IMR-90 (cell line): Measurements from ENCODE around the gene BOD1L1. TPM values are rescaled to one million over a fixed set of nuclear protein-coding genes. Genes with fewer than 3 reads are reported as not detected.

Experiments used
- ATAC-seq: fragments of 200-7000 bp; cut with Tn5 transposase; 2 replicates; pipeline ENCODE4 v1.9.1; 2020; ENCODE audit warnings: low read depth, mild to moderate bottlenecking, moderate library complexity
- BruUV-seq: library from RNA; stranded (reverse); fragments of 400-500 nt; replicated peaks from 2 replicates; lab custom pipeline; 2021; lab: Mats Ljungman, UMichigan
- CTCF ChIA-PET: fragments of 300-600 bp; formaldehyde crosslinking; extraction: SDS; loops from one replicate; lab custom pipeline; 2021; ENCODE audit warnings: antibody characterized with exemption; lab: Yijun Ruan, JAX
- POLR2A ChIA-PET: fragments of 300-600 bp; sonication (Branson Sonifier 250); formaldehyde crosslinking; loops from one replicate; lab custom pipeline; 2022; ENCODE audit warnings: antibody characterized with exemption; ENCODE audit not compliant: unreplicated experiment; lab: Charles Lee
- DNase-seq: peaks from one replicate; pipeline ENCODE4 v3.0.0; 2013
- H2AFZ ChIP-seq: replicated peaks from 2 replicates; pipeline ENCODE3; 2013; ENCODE audit warnings: low read length, mild to moderate bottlenecking; ENCODE audit not compliant: poor library complexity
- H2AK5ac ChIP-seq: 2 replicates; pipeline ENCODE4 v1.6.1; 2013; ENCODE audit warnings: low read depth, low read length, inconsistent platforms
- H2AK9ac ChIP-seq: replicated peaks from 2 replicates; pipeline ENCODE3; 2013; ENCODE audit warnings: mild to moderate bottlenecking, low read depth, low read length, moderate library complexity; ENCODE audit not compliant: poor library complexity
- H2BK120ac ChIP-seq: 2 replicates; pipeline ENCODE4 v1.6.1; 2013; ENCODE audit warnings: low read depth, low read length, inconsistent platforms
- H2BK15ac ChIP-seq: 3 replicates; pipeline ENCODE4 v1.6.1; 2013; ENCODE audit warnings: low read depth, low read length, inconsistent platforms
- H2BK20ac ChIP-seq: 2 replicates; pipeline ENCODE4 v1.6.1; 2013; ENCODE audit warnings: low read depth, mild to moderate bottlenecking, inconsistent platforms, low read length, moderate library complexity
- H2BK5ac ChIP-seq: 2 replicates; pipeline ENCODE4 v1.6.1; 2013; ENCODE audit warnings: mild to moderate bottlenecking, low read depth, low read length, inconsistent platforms; ENCODE audit not compliant: poor library complexity, severe bottlenecking
- H3K14ac ChIP-seq: replicated peaks from 2 replicates; pipeline ENCODE4 v1.6.1; 2013; ENCODE audit warnings: low read depth, low read length, inconsistent platforms
- H3K18ac ChIP-seq: 2 replicates; pipeline ENCODE4 v1.6.1; 2013; ENCODE audit warnings: low read depth, low read length, control low read depth
- H3K23ac ChIP-seq: 2 replicates; pipeline ENCODE4 v1.6.1; 2013; ENCODE audit warnings: low read depth, low read length, inconsistent platforms
- H3K27ac ChIP-seq: 2 replicates; pipeline ENCODE4 v1.5.1; 2013; ENCODE audit warnings: mild to moderate bottlenecking, control low read depth, low read length; ENCODE audit not compliant: insufficient read depth
- H3K27me3 ChIP-seq: 2 replicates; pipeline ENCODE4 v1.6.1; 2013; ENCODE audit warnings: low read length; ENCODE audit not compliant: control insufficient read depth, insufficient read depth
- H3K36me3 ChIP-seq: 2 replicates; pipeline ENCODE4 v1.6.1; 2013; ENCODE audit warnings: low read length, mixed read lengths; ENCODE audit not compliant: control insufficient read depth, insufficient read depth
- H3K4ac ChIP-seq: 2 replicates; pipeline ENCODE4 v1.6.1; 2013; ENCODE audit warnings: low read depth, low read length, inconsistent platforms
- H3K4me1 ChIP-seq: 2 replicates; pipeline ENCODE4 v1.6.1; 2013; ENCODE audit warnings: low read length, mixed read lengths; ENCODE audit not compliant: control insufficient read depth, insufficient read depth
- H3K4me2 ChIP-seq: 2 replicates; pipeline ENCODE4 v1.6.1; 2013; ENCODE audit warnings: low read depth, mild to moderate bottlenecking, control low read depth, low read length, moderate library complexity
- H3K4me3 ChIP-seq: 2 replicates; pipeline ENCODE4 v1.5.1; 2013; ENCODE audit warnings: low read depth, mild to moderate bottlenecking, control low read depth, low read length, moderate library complexity; ENCODE audit not compliant: insufficient read depth
- H3K56ac ChIP-seq: 2 replicates; pipeline ENCODE4 v1.6.1; 2013; ENCODE audit warnings: low read length, inconsistent platforms; ENCODE audit not compliant: insufficient read depth; ENCODE audit errors: extremely low read depth
- H3K79me1 ChIP-seq, 2 experiments: 2 replicates each; pipeline ENCODE4 v1.6.1; 2013; ENCODE audit warnings: low read length in 2 of 2, inconsistent platforms in 1 of 2, low read depth in 1 of 2
- H3K9ac ChIP-seq: 2 replicates; pipeline ENCODE4 v1.6.1; 2013; ENCODE audit warnings: low read depth, low read length, control low read depth
- H3K9me1 ChIP-seq: 2 replicates; pipeline ENCODE4 v1.6.1; 2013; ENCODE audit warnings: low read length, inconsistent platforms; ENCODE audit not compliant: insufficient read depth
- H3K9me3 ChIP-seq: 2 replicates; pipeline ENCODE4 v1.6.1; 2013; ENCODE audit warnings: low read length; ENCODE audit not compliant: control insufficient read depth, insufficient read depth
- H4K20me1 ChIP-seq: 2 replicates; pipeline ENCODE4 v1.6.1; 2013; ENCODE audit warnings: low read length, inconsistent platforms; ENCODE audit not compliant: insufficient read depth
- H4K5ac ChIP-seq: 2 replicates; pipeline ENCODE4 v1.6.1; 2013; ENCODE audit warnings: mild to moderate bottlenecking, low read depth, low read length, control low read depth
- H4K8ac ChIP-seq, 2 experiments: 2 replicates each; pipeline ENCODE4 v1.6.1; 2013; ENCODE audit warnings: low read depth in 2 of 2, low read length in 2 of 2, control low read depth in 1 of 2, inconsistent platforms in 1 of 2
- H4K91ac ChIP-seq: 2 replicates; pipeline ENCODE4 v1.6.1; 2013; ENCODE audit warnings: low read depth, low read length, inconsistent platforms; ENCODE audit not compliant: insufficient read depth
- CHD1 ChIP-seq: IDR thresholded peaks from 2 replicates; pipeline ENCODE4 v1.6.1; 2012; ENCODE audit warnings: low read depth, low read length, improper control_type of control experiment
- CTCF ChIP-seq: conservative IDR thresholded peaks from 2 replicates; pipeline ENCODE4 v1.5.1; 2012; ENCODE audit warnings: mild to moderate bottlenecking, low read depth, low read length, improper control_type of control experiment
- MXI1 ChIP-seq: IDR thresholded peaks from 2 replicates; pipeline ENCODE4 v1.6.1; 2012; ENCODE audit warnings: low read depth, mild to moderate bottlenecking, low read length, moderate library complexity, borderline replicate concordance
- RAD21 ChIP-seq: IDR thresholded peaks from 2 replicates; pipeline ENCODE4 v1.6.1; 2012; ENCODE audit warnings: low read length, improper control_type of control experiment
- RCOR1 ChIP-seq: IDR thresholded peaks from 2 replicates; pipeline ENCODE4 v1.6.1; 2012; ENCODE audit warnings: mild to moderate bottlenecking, low read length, improper control_type of control experiment; ENCODE audit not compliant: insufficient replicate concordance
- SMC3 ChIP-seq: fragments of 150-350 bp; IDR thresholded peaks from 2 replicates; pipeline ENCODE4 v1.6.1; 2016; ENCODE audit warnings: low read depth, mild to moderate bottlenecking, antibody characterized with exemption, low read length, moderate library complexity
- WGBS, 2 experiments: methylation state at CpG; one replicate each; pipeline versions ENCODE4 v1.1.5 to v1.1.7; 2013; ENCODE audit warnings: missing lambda C conversion rate in 2 of 2; ENCODE audit not compliant: insufficient read length in 1 of 2; ENCODE audit errors: extremely low coverage in 2 of 2; 5-methylcytosine and 5-hydroxymethylcytosine counted together
- dilution Hi-C: fragments of 300-500 bp; cut with HindIII; formaldehyde crosslinking; loops from one replicate; pipeline ENCODE4 v1.14.3; 2018; ENCODE audit warnings: low sequenced_read_pairs; ENCODE audit not compliant: unreplicated experiment
- in situ Hi-C: fragments of 300-500 bp; cut with MboI; formaldehyde crosslinking; loops from 3 replicates; pipeline ENCODE4 v1.14.3; 2019; ENCODE audit warnings: low sequenced_read_pairs, inconsistent platforms, mixed read lengths
- intact Hi-C: fragments of 100-400 bp; cut with micrococcal nuclease; formaldehyde crosslinking; loops from 2 replicates; pipeline ENCODE4 v1.10.0; 2022
- polyA plus RNA-seq, 3 experiments: library from polyadenylated mRNA; depleted of rRNA; stranded (reverse); fragments of >200 nt; gene quantifications; 2 replicates each; pipeline ENCODE4 v1.2.3, GENCODE V29; 2012; ENCODE audit warnings: low replicate concordance in 1 of 3
- total RNA-seq: library from RNA; depleted of rRNA; stranded (reverse); fragments of >200 nt; gene quantifications from 2 replicates; pipeline ENCODE4 v1.2.3, GENCODE V29; 2012

BOD1L1 gene
- total and polyA plus RNA-seq, 2 of the 4 experiments (the other 2 are of a cell fraction), result 13.5 to 26.9 TPM

- no peaks in the 10 kb centered on the region for H3K9me1 ChIP-seq
- no peak overlapping the region for H3K14ac ChIP-seq
- no peaks in the 10 kb centered on the region for H3K79me1 ChIP-seq
- H2AK5ac ChIP-seq, result no peak overlapping the region
- H3K27ac ChIP-seq, result no peak overlapping the region
- ATAC-seq (no peak), DNase-seq (no peak)
- ChIA-PET POLR2A (interaction anchor here (0.5 kb wide), 1 partner anchor 18 kb away, joined by 4 read pairs; the partner anchor contains the start of gene NKX3-2), CTCF (interaction anchor here (0.7 to 0.8 kb wide), 2 partner anchors 12 to 23 kb away, joined by 3 to 5 read pairs; no protein-coding TSS in a partner anchor)
- no peak overlapping the region for H4K91ac ChIP-seq
- no peak overlapping the region for H2BK5ac ChIP-seq
- no peak overlapping the region for H2BK120ac ChIP-seq
- intact Hi-C loops (no loop called here), dilution Hi-C loops (no loop called here), in situ Hi-C loops (no loop called here)
- H3K4me3 ChIP-seq, result no peak overlapping the region
- WGBS, 2 experiments, result no CpG with 5 or more reads among the region's 4 CpGs
- H2BK20ac ChIP-seq, result no peak overlapping the region
- no peak overlapping the region for H3K23ac ChIP-seq
- peaks cover 92% of the 10 kb centered on the region for H3K27me3 ChIP-seq
- H3K9ac ChIP-seq, result no peak overlapping the region
- no peaks in the 10 kb centered on the region for H3K4me1 ChIP-seq
- TF ChIP-seq CTCF, result no peak
- TF ChIP-seq CHD1, result no peak
- TF ChIP-seq MXI1, result no peak
- no peak for TF ChIP-seq RAD21
- no peak for TF ChIP-seq SMC3
- TF ChIP-seq RCOR1, result no peak
- H3K4ac ChIP-seq, result no peak overlapping the region
- H3K18ac ChIP-seq, result no peak overlapping the region
- no peaks in the 10 kb centered on the region for H3K36me3 ChIP-seq
- no peak overlapping the region for H2BK15ac ChIP-seq
- no TSS peak for BruUV-seq
- no peak overlapping the region for H2AK9ac ChIP-seq
- H4K20me1 ChIP-seq, result no peaks in the 10 kb centered on the region; the same call in 1 of the 2 replicates
- no peak overlapping the region for H3K56ac ChIP-seq
- no peak overlapping the region for H4K8ac ChIP-seq
- H2AFZ ChIP-seq, result no peak overlapping the region
- H3K4me2 ChIP-seq, result no peak overlapping the region
- H3K9me3 ChIP-seq, result peaks cover 17% of the 10 kb centered on the region
- H4K5ac ChIP-seq, result no peak overlapping the region
Measured at GRCh38 chr4:13525606-13526281, 101.8 kb downstream of the BOD1L1 start.
